ENCODE measurements around the gene GNG7.

GNG7 gene

GRCh38 chr19:2503521-2504109 is 198.9 kb downstream of the GNG7 start:
- no peaks in the 10 kb centered on the region for H3K9me2 ChIP-seq (replicated peaks; ENCODE audit: insufficient read depth, low read length)
- H3K9ac ChIP-seq (ENCODE audit: low read length), result no peak overlapping the region
- DNase-seq, result no peak
- H3K4me2 ChIP-seq (ENCODE audit: low read depth, low read length), result no peak overlapping the region
- no peak overlapping the region for H3K27ac ChIP-seq (ENCODE audit: low read length)
- H3K36me3 ChIP-seq (replicated peaks; ENCODE audit: insufficient read depth, low read length), result no peaks in the 10 kb centered on the region
- no peak overlapping the region for H3K4me3 ChIP-seq (ENCODE audit: low read length)
- no peaks in the 10 kb centered on the region for H3K79me2 ChIP-seq (ENCODE audit: low read length)
- H4K20me1 ChIP-seq (ENCODE audit: insufficient read depth, low read length), result no peaks in the 10 kb centered on the region
- no peak for TF ChIP-seq CTCF (IDR thresholded peaks at IDR 0.05; ENCODE audit: low read length)
- TF ChIP-seq EZH2phosphoT487 (IDR thresholded peaks at IDR 0.05; ENCODE audit: low read length), result no peak
- TF ChIP-seq EZH2 (optimal IDR thresholded peaks at IDR 0.05; ENCODE audit: low read depth, low read length), result no peak
- H3F3A ChIP-seq (ENCODE audit: insufficient read depth, low read length), result no peaks in the 10 kb centered on the region
- H3K4me1 ChIP-seq (ENCODE audit: low read length), result no peaks in the 10 kb centered on the region
- H2AFZ ChIP-seq (ENCODE audit: low read length), result no peak overlapping the region
- H3K27me3 ChIP-seq (replicated peaks; ENCODE audit: insufficient read depth, low read length), result no peaks in the 10 kb centered on the region
- H3K9me3 ChIP-seq (replicated peaks; ENCODE audit: insufficient read depth, low read length), result no peaks in the 10 kb centered on the region

GRCh38 chr19:2500841-2501261 is 201.6 kb downstream of the GNG7 start:
- H3F3A ChIP-seq (ENCODE audit: insufficient read depth, low read length), result no peaks in the 10 kb centered on the region
- no peak overlapping the region for H3K4me2 ChIP-seq (ENCODE audit: low read depth, low read length)
- no peak overlapping the region for H3K27ac ChIP-seq (ENCODE audit: low read length)
- H3K9ac ChIP-seq (ENCODE audit: low read length), result no peak overlapping the region
- no peaks in the 10 kb centered on the region for H3K36me3 ChIP-seq (replicated peaks; ENCODE audit: insufficient read depth, low read length)
- peaks cover 3% of the 10 kb centered on the region; the same call in 1 of the 2 replicates for H3K4me1 ChIP-seq (ENCODE audit: low read length)
- no peaks in the 10 kb centered on the region for H3K9me2 ChIP-seq (replicated peaks; ENCODE audit: insufficient read depth, low read length)
- H3K27me3 ChIP-seq (replicated peaks; ENCODE audit: insufficient read depth, low read length), result no peaks in the 10 kb centered on the region
- no peaks in the 10 kb centered on the region for H3K9me3 ChIP-seq (replicated peaks; ENCODE audit: insufficient read depth, low read length)
- H2AFZ ChIP-seq (ENCODE audit: low read length), result no peak overlapping the region
- no peaks in the 10 kb centered on the region for H4K20me1 ChIP-seq (ENCODE audit: insufficient read depth, low read length)
- no peaks in the 10 kb centered on the region for H3K79me2 ChIP-seq (ENCODE audit: low read length)
- no peak for TF ChIP-seq EZH2phosphoT487 (IDR thresholded peaks at IDR 0.05; ENCODE audit: low read length)
- no peak for TF ChIP-seq CTCF (IDR thresholded peaks at IDR 0.05; ENCODE audit: low read length)
- TF ChIP-seq EZH2 (optimal IDR thresholded peaks at IDR 0.05; ENCODE audit: low read depth, low read length), result no peak
- DNase-seq, result no peak
- no peak overlapping the region for H3K4me3 ChIP-seq (ENCODE audit: low read length)

GRCh38 chr19:2500156-2500555 is 202.3 kb downstream of the GNG7 start:
- no peaks in the 10 kb centered on the region for H3K27me3 ChIP-seq (replicated peaks; ENCODE audit: insufficient read depth, low read length)
- no peaks in the 10 kb centered on the region for H4K20me1 ChIP-seq (ENCODE audit: insufficient read depth, low read length)
- H2AFZ ChIP-seq (ENCODE audit: low read length), result no peak overlapping the region
- no peak for DNase-seq
- no peak overlapping the region for H3K4me3 ChIP-seq (ENCODE audit: low read length)
- H3K9ac ChIP-seq (ENCODE audit: low read length), result no peak overlapping the region
- TF ChIP-seq CTCF (IDR thresholded peaks at IDR 0.05; ENCODE audit: low read length), result no peak
- no peak for TF ChIP-seq EZH2 (optimal IDR thresholded peaks at IDR 0.05; ENCODE audit: low read depth, low read length)
- no peak for TF ChIP-seq EZH2phosphoT487 (IDR thresholded peaks at IDR 0.05; ENCODE audit: low read length)
- no peak overlapping the region for H3K4me2 ChIP-seq (ENCODE audit: low read depth, low read length)
- no peaks in the 10 kb centered on the region for H3K9me2 ChIP-seq (replicated peaks; ENCODE audit: insufficient read depth, low read length)
- H3K79me2 ChIP-seq (ENCODE audit: low read length), result no peaks in the 10 kb centered on the region
- no peaks in the 10 kb centered on the region for H3K36me3 ChIP-seq (replicated peaks; ENCODE audit: insufficient read depth, low read length)
- H3K27ac ChIP-seq (ENCODE audit: low read length), result no peak overlapping the region
- H3F3A ChIP-seq (ENCODE audit: insufficient read depth, low read length), result 0 out of 2 replicates have a peak, but pooled peaks cover 1% of the 10 kb centered on the region
- H3K4me1 ChIP-seq (ENCODE audit: low read length), result peaks cover 10% of the 10 kb centered on the region
- no peaks in the 10 kb centered on the region for H3K9me3 ChIP-seq (replicated peaks; ENCODE audit: insufficient read depth, low read length)

Data from MM.1S (cell line).